Endothelial cell of umbilical vein (primary cell): ENCODE measurements around the gene NIF3L1. TPM values are rescaled to one million over a fixed set of nuclear protein-coding genes. Genes with fewer than 3 reads are reported as not detected.

Source experiments
- BruUV-seq: library from RNA; stranded (reverse); fragments of 400-500 nt; replicated peaks from 2 replicates; lab custom pipeline; 2021; lab: Mats Ljungman, UMichigan
- CTCF ChIA-PET: fragments of 300-600, 350-600 bp; sonication (Branson Sonifier 250); formaldehyde crosslinking; loops from one replicate; lab custom pipeline; 2021; ENCODE audit warnings: antibody characterized with exemption, inconsistent platforms; lab: Charles Lee
- POLR2A ChIA-PET: fragments of 300-600, 350-600 bp; sonication (Branson Sonifier 250); formaldehyde crosslinking; loops from one replicate; lab custom pipeline; 2021; ENCODE audit warnings: antibody characterized with exemption, inconsistent platforms; lab: Charles Lee
- DNase-seq: peaks from one replicate; pipeline ENCODE4 v3.0.0-alpha.2; 2011; ENCODE audit warnings: low read depth, low spot score
- FAIRE-seq: peaks from 2 replicates; lab custom pipeline; 2011; peaks lifted over from hg19 to GRCh38; lab: Jason Lieb, UNC
- H2AFZ ChIP-seq: 2 replicates; pipeline ENCODE4 v1.6.0; 2012; ENCODE audit warnings: low read depth, low read length, control low read depth, inconsistent platforms
- H3K27ac ChIP-seq: 2 replicates; pipeline ENCODE4 v1.5.1; 2011; ENCODE audit warnings: low read depth, mild to moderate bottlenecking, control low read depth, low read length, moderate library complexity; ENCODE audit not compliant: insufficient read depth
- H3K27me3 ChIP-seq, 2 experiments: 2 replicates each; pipeline versions ENCODE4 v1.6.0 to v1.6.1; 2011; ENCODE audit warnings: low read length in 2 of 2, mixed read lengths in 1 of 2; ENCODE audit not compliant: control insufficient read depth in 2 of 2, insufficient read depth in 2 of 2
- H3K36me3 ChIP-seq, 2 experiments: 2 replicates in 1 of 2; 3 replicates in 1 of 2; pipeline ENCODE4 v1.5.1; 2011; ENCODE audit warnings: low read length in 2 of 2, mild to moderate bottlenecking in 1 of 2, moderate library complexity in 1 of 2; ENCODE audit not compliant: control insufficient read depth in 2 of 2, insufficient read depth in 2 of 2; ENCODE audit errors: extremely low read depth in 1 of 2
- H3K4me1 ChIP-seq: 3 replicates; pipeline ENCODE4 v1.5.1; 2011; ENCODE audit warnings: mild to moderate bottlenecking, low read length; ENCODE audit not compliant: control insufficient read depth, insufficient read depth; ENCODE audit errors: extremely low read depth
- H3K4me2 ChIP-seq: 2 replicates; pipeline ENCODE4 v1.6.1; 2011; ENCODE audit warnings: low read length, control low read depth, mixed read lengths; ENCODE audit not compliant: insufficient read depth
- H3K4me3 ChIP-seq, 3 experiments: fragments of 200-600 bp in 1 of 3; sonication (generic), shearing (Covaris generic) in 1 of 3; replicated peaks in 1 of 3; 2 replicates each; pipeline ENCODE4 v1.5.1; 2011 to 2016; ENCODE audit warnings: control low read depth in 3 of 3, low read length in 3 of 3, mild to moderate bottlenecking in 2 of 3, inconsistent platforms in 1 of 3, low read depth in 1 of 3, moderate library complexity in 1 of 3; ENCODE audit not compliant: insufficient read depth in 1 of 3
- H3K79me2 ChIP-seq: 2 replicates; pipeline ENCODE4 v1.6.0; 2012; ENCODE audit warnings: low read length, inconsistent platforms; ENCODE audit not compliant: control insufficient read depth, insufficient read depth
- H3K9ac ChIP-seq: replicated peaks from 2 replicates; pipeline ENCODE3; 2011; ENCODE audit warnings: low read length, control low read depth; ENCODE audit not compliant: insufficient read depth; ENCODE audit errors: extremely low read depth
- H3K9me1 ChIP-seq: replicated peaks from 3 replicates; pipeline ENCODE4 v1.6.0; 2011; ENCODE audit warnings: mild to moderate bottlenecking, low read length; ENCODE audit not compliant: control insufficient read depth, insufficient read depth; ENCODE audit errors: extremely low read depth
- H3K9me3 ChIP-seq: replicated peaks from 2 replicates; pipeline ENCODE4 v1.5.1; 2012; ENCODE audit warnings: low read length, inconsistent platforms; ENCODE audit not compliant: control insufficient read depth, insufficient read depth
- H4K20me1 ChIP-seq: replicated peaks from 2 replicates; pipeline ENCODE3; 2011; ENCODE audit warnings: mild to moderate bottlenecking, low read length; ENCODE audit not compliant: control insufficient read depth, insufficient read depth; ENCODE audit errors: extremely low read depth
- CTCF ChIP-seq, 2 donors: IDR thresholded peaks; 1 replicate in 1 of 2; 2 replicates in 1 of 2; pipeline ENCODE4 v1.5.1; 2011; ENCODE audit warnings: low read length in 2 of 2, mild to moderate bottlenecking in 2 of 2, moderate library complexity in 2 of 2, control low read depth in 1 of 2, inconsistent platforms in 1 of 2, low read depth in 1 of 2; ENCODE audit not compliant: insufficient read depth in 1 of 2; ENCODE audit errors: extremely low read depth in 1 of 2
- EZH2 ChIP-seq: IDR thresholded peaks from 2 replicates; pipeline ENCODE4 v1.6.1; 2012; ENCODE audit warnings: borderline replicate concordance, low read depth, mild to moderate bottlenecking, moderate library complexity, low read length, inconsistent platforms; ENCODE audit not compliant: severe bottlenecking
- FOS ChIP-seq: IDR thresholded peaks from 2 replicates; pipeline ENCODE4 v1.6.1; 2011; ENCODE audit warnings: mild to moderate bottlenecking, low read length, moderate library complexity, borderline replicate concordance; ENCODE audit not compliant: insufficient read depth
- GATA2 ChIP-seq: IDR thresholded peaks from 2 replicates; pipeline ENCODE4 v1.7.0; 2011; ENCODE audit warnings: low read depth, mild to moderate bottlenecking, moderate library complexity, mixed read lengths, low read length; ENCODE audit not compliant: insufficient read length, insufficient read depth
- JUN ChIP-seq: IDR thresholded peaks from 2 replicates; pipeline ENCODE4 v1.6.1; 2011; ENCODE audit warnings: borderline replicate concordance, low read depth; ENCODE audit not compliant: insufficient read length, insufficient read depth
- MAX ChIP-seq: IDR thresholded peaks from 2 replicates; pipeline ENCODE4 v1.6.1; 2011; ENCODE audit not compliant: insufficient read depth, insufficient read length
- MYC ChIP-seq: IDR thresholded peaks from one replicate; pipeline ENCODE4 v1.6.1; 2011; ENCODE audit warnings: mild to moderate bottlenecking, low read depth, low read length
- POLR2A ChIP-seq: IDR thresholded peaks from 2 replicates; pipeline ENCODE4 v1.6.1; 2012; ENCODE audit warnings: low read depth, mild to moderate bottlenecking, control low read depth, low read length
- POLR2AphosphoS5 ChIP-seq: IDR thresholded peaks from 2 replicates; pipeline ENCODE4 v1.6.1; 2012; ENCODE audit warnings: low read depth, mild to moderate bottlenecking, control low read depth, low read length, moderate library complexity; ENCODE audit not compliant: insufficient read depth
- dilution Hi-C: fragments of 300-500 bp; cut with MboI; formaldehyde crosslinking; loops from one replicate; pipeline ENCODE4 v1.15.0; 2019; ENCODE audit warnings: low sequenced_read_pairs; ENCODE audit not compliant: extremely low pct_ligation_motif_present
- intact Hi-C: fragments of 100-400 bp; cut with micrococcal nuclease; formaldehyde crosslinking; loops from one replicate; pipeline ENCODE4 v1.10.0; 2022
- polyA plus RNA-seq, 4 experiments: library from polyadenylated mRNA; depleted of rRNA in 3 of 4; stranded (reverse) in 3 of 4; unstranded in 1 of 4; fragments of >200 nt; gene quantifications; 2 replicates each; pipeline versions ENCODE4 v1.2.1 to v1.2.3, GENCODE V29; 2011 to 2012; ENCODE audit warnings: missing spikeins in 1 of 4
- total RNA-seq: library from RNA; stranded (reverse); gene quantifications from 2 replicates; pipeline ENCODE4 v1.2.3, GENCODE V29; 2021

NIF3L1 gene
- total and polyA plus RNA-seq, 2 donors (not counting 3 experiments of a cell fraction or from before 2014, with no cell fraction given): 16.3 to 37.5 TPM

GRCh38 chr2:200847939-200848338, 41.2 kb upstream of the NIF3L1 start:
- H3K27ac ChIP-seq: no peak overlapping the region
- no peak for TF ChIP-seq POLR2A
- TF ChIP-seq GATA2: no peak
- TF ChIP-seq MYC: no peak
- TF ChIP-seq JUN: no peak
- TF ChIP-seq FOS: no peak
- no peak for TF ChIP-seq CTCF (IDR thresholded peaks at IDR 0.05; ENCODE audit: extremely low read depth in 1 of 2, insufficient read depth in 1 of 2, low read depth in 1 of 2, low read length in 2 of 2)
- no peak for TF ChIP-seq MAX
- TF ChIP-seq POLR2AphosphoS5: no peak
- no peak for TF ChIP-seq EZH2
- dilution Hi-C loops: no loop called here
- intact Hi-C loops: no loop called here
- ChIA-PET POLR2A (no interaction called here), CTCF (interaction anchor here (1.0 to 1.5 kb wide), 2 partner anchors 8 to 21 kb away, joined by 3 to 4 read pairs; no protein-coding TSS in a partner anchor)
- no peak for DNase-seq
- no peak overlapping the region for H2AFZ ChIP-seq
- no peaks in the 10 kb centered on the region for H3K27me3 ChIP-seq
- peaks cover 10 to 14% of the 10 kb centered on the region in 2 experiments for H3K36me3 ChIP-seq
- BruUV-seq: no TSS peak
- peaks cover 3% of the 10 kb centered on the region for H4K20me1 ChIP-seq
- no peaks in the 10 kb centered on the region for H3K9me3 ChIP-seq
- H3K4me1 ChIP-seq: no peaks in the 10 kb centered on the region
- no peak overlapping the region for H3K4me2 ChIP-seq
- H3K79me2 ChIP-seq: no peaks in the 10 kb centered on the region
- no peak overlapping the region for H3K9ac ChIP-seq
- H3K4me3 ChIP-seq: no peak overlapping the region
- no peak for FAIRE-seq
- no peaks in the 10 kb centered on the region for H3K9me1 ChIP-seq
